Endodermal cell (in vitro differentiated cells): ENCODE results near the gene ZNF563. TPM values are rescaled to one million over a fixed set of nuclear protein-coding genes. Genes with fewer than 3 reads are reported as not detected.

Experiments
- DNase-seq: peaks from one replicate; pipeline ENCODE4 v3.0.0-alpha.2; 2017
- H3K27ac ChIP-seq: 2 replicates; pipeline ENCODE4 v1.5.1; 2013; ENCODE audit warnings: mild to moderate bottlenecking, low read depth, low read length, moderate library complexity
- H3K27me3 ChIP-seq: 2 replicates; pipeline ENCODE4 v1.6.1; 2013; ENCODE audit warnings: mild to moderate bottlenecking, low read length, moderate library complexity; ENCODE audit not compliant: insufficient read depth, control insufficient read depth, poor library complexity, severe bottlenecking
- H3K36me3 ChIP-seq: 2 replicates; pipeline ENCODE4 v1.7.0; 2013; ENCODE audit warnings: mild to moderate bottlenecking, low read length, moderate library complexity; ENCODE audit not compliant: control insufficient read depth, insufficient read depth
- H3K4me1 ChIP-seq: one replicate; pipeline ENCODE4 v1.7.0; 2013; ENCODE audit warnings: low read length; ENCODE audit not compliant: control insufficient read depth, insufficient read depth
- H3K4me3 ChIP-seq: 2 replicates; pipeline ENCODE4 v1.5.1; 2013; ENCODE audit warnings: mild to moderate bottlenecking, low read length, moderate library complexity
- H3K9ac ChIP-seq: 2 replicates; pipeline ENCODE4 v1.6.1; 2013; ENCODE audit warnings: mild to moderate bottlenecking, low read length, moderate library complexity; ENCODE audit not compliant: poor library complexity, severe bottlenecking; ENCODE audit errors: extremely low read depth
- H3K9me3 ChIP-seq: 2 replicates; pipeline ENCODE4 v1.6.1; 2013; ENCODE audit warnings: mild to moderate bottlenecking, low read length, moderate library complexity; ENCODE audit not compliant: control insufficient read depth
- H3K27ac Mint-ChIP-seq: 2 replicates; pipeline ENCODE4 v1.8.0; 2020; ENCODE audit warnings: mixed read lengths
- H3K27me3 Mint-ChIP-seq: 2 replicates; pipeline ENCODE4 v1.8.0; 2021; ENCODE audit warnings: mild to moderate bottlenecking, mixed read lengths; ENCODE audit not compliant: insufficient read depth
- H3K36me3 Mint-ChIP-seq: 2 replicates; pipeline ENCODE4 v1.8.0; 2020; ENCODE audit warnings: low read depth, mixed read lengths
- H3K4me1 Mint-ChIP-seq: 2 replicates; pipeline ENCODE4 v1.8.0; 2020; ENCODE audit warnings: mixed read lengths
- H3K4me3 Mint-ChIP-seq: 2 replicates; pipeline ENCODE4 v1.8.0; 2020; ENCODE audit warnings: mild to moderate bottlenecking, moderate library complexity, mixed read lengths
- H3K9me3 Mint-ChIP-seq: 2 replicates; pipeline ENCODE4 v1.8.0; 2020; ENCODE audit warnings: mild to moderate bottlenecking, mixed read lengths
- CTCF ChIP-seq: fragments of 200-600 bp; sonication (generic); conservative IDR thresholded peaks from 2 replicates; pipeline ENCODE4 v1.5.0; 2021; ENCODE audit warnings: antibody characterized with exemption, mild to moderate bottlenecking
- WGBS, 2 experiments: methylation state at CpG; one replicate each; pipeline versions ENCODE4 v1.1.5 to v1.1.7; 2013; ENCODE audit warnings: missing lambda C conversion rate in 2 of 2, mixed read lengths in 1 of 2; ENCODE audit not compliant: insufficient coverage in 1 of 2, insufficient read length in 1 of 2; 5-methylcytosine and 5-hydroxymethylcytosine counted together
- total RNA-seq, 2 donors: library from RNA; stranded (reverse); fragmentation: NEBNext Ultra II Directional in 1 of 2; extraction: Animal tissue kit (Norgen Biotek cat#: 25700) in 1 of 2; gene quantifications; 2 replicates in 1 of 2; 3 replicates in 1 of 2; pipeline ENCODE4 v1.2.1, GENCODE V29; 2021

ZNF563 gene
- total RNA-seq, 2 donors from 2014 or later: 2.2 to 3.1 TPM

DNA sequence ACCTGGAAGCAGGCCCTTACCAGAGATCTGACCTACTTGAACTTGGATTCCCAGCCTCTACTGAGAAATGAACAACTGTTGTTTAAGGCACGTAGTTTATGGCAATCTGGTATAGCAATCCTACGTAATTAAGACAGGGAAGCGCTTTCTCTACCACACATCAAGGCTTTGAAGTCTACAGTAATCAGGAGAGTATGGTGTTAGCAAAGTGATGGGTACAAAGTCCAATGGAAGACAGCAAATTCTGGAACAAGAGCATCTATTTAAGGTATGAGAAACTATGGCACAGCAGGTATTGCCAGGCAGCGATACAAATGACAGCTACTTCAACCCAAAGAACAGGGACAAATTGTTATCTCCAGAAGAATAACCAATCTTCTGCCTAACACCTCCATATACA, 3.1 kb downstream of the ZNF563 start:
- Mint-ChIP-seq H3K27ac (no peak overlapping the region), H3K9me3 (peaks cover 15% of the 10 kb centered on the region)
- WGBS, 2 experiments: 80 to 82% methylated on average over 3 to 4 of the region's 4 CpGs

GRCh38 chr19:12325690-12326089, 7.7 kb downstream of the ZNF563 start:
- peaks cover 49% of the 10 kb centered on the region for H3K9me3 Mint-ChIP-seq
- no peak overlapping the region for H3K27ac Mint-ChIP-seq
- Histone ChIP-seq H3K4me3 (no peak overlapping the region), H3K4me1 (no peaks in the 10 kb centered on the region), H3K27ac (no peak overlapping the region), H3K27me3 (no peaks in the 10 kb centered on the region), H3K9ac (no peak overlapping the region), H3K9me3 (peaks cover 22% of the 10 kb centered on the region), H3K36me3 (no peaks in the 10 kb centered on the region)
- no peaks in the 10 kb centered on the region for H3K27me3 Mint-ChIP-seq
- no peak for DNase-seq
- H3K4me1 Mint-ChIP-seq: no peaks in the 10 kb centered on the region
- no peak overlapping the region for H3K4me3 Mint-ChIP-seq
- peaks cover 23% of the 10 kb centered on the region for H3K36me3 Mint-ChIP-seq
- no peak for TF ChIP-seq CTCF

More for the DNA sequence above, 3.1 kb downstream of the ZNF563 start:
- Histone ChIP-seq H3K9ac (no peak overlapping the region), H3K27me3 (peaks cover 7% of the 10 kb centered on the region), H3K4me1 (peaks cover 4% of the 10 kb centered on the region), H3K27ac (no peak overlapping the region), H3K36me3 (no peaks in the 10 kb centered on the region), H3K4me3 (no peak overlapping the region), H3K9me3 (no peaks in the 10 kb centered on the region)
- H3K4me3 Mint-ChIP-seq: no peak overlapping the region
- H3K36me3 Mint-ChIP-seq: no peaks in the 10 kb centered on the region
- TF ChIP-seq CTCF: no peak
- H3K27me3 Mint-ChIP-seq: peaks cover 8% of the 10 kb centered on the region
- peaks cover 9% of the 10 kb centered on the region for H3K4me1 Mint-ChIP-seq
- DNase-seq: no peak

- H3K27me3 ChIP-seq: no peaks in the 10 kb centered on the region
- H3K27me3 Mint-ChIP-seq: no peaks in the 10 kb centered on the region
- H3K4me3 ChIP-seq: peak overlapping the region; percentile 31
- H3K36me3 Mint-ChIP-seq: peaks cover 62% of the 10 kb centered on the region
- H3K27ac Mint-ChIP-seq: no peak overlapping the region
- peaks cover 37% of the 10 kb centered on the region for H3K9me3 ChIP-seq
- no peaks in the 10 kb centered on the region for H3K4me1 ChIP-seq
- no peak overlapping the region for H3K27ac ChIP-seq
- H3K36me3 ChIP-seq: peaks cover 12% of the 10 kb centered on the region
- H3K9ac ChIP-seq: no peak overlapping the region
- WGBS, 2 experiments: 92% methylated on average over 13 of the region's 13 CpGs
- no peaks in the 10 kb centered on the region for H3K4me1 Mint-ChIP-seq
- DNase-seq: no peak
- H3K9me3 Mint-ChIP-seq: peaks cover 87% of the 10 kb centered on the region
- no peak overlapping the region for H3K4me3 Mint-ChIP-seq
- TF ChIP-seq CTCF: no peak
Observed at GRCh38 chr19:12318782-12319413, 14.5 kb downstream of the ZNF563 start.
